Measurements from ENCODE around the gene TP53. TPM values are rescaled to one million over a fixed set of nuclear protein-coding genes. Genes with fewer than 3 reads are reported as not detected.
"Not testable (repeated sequence)": the region's sequence is repeated elsewhere in the genome, so short reads cannot be mapped to it uniquely, and the experiment has no call there.

The TP53 gene
- total RNA-seq, 2 experiments from 2014 or later: 69.2 to 172 TPM

GRCh38 chr17:7626956-7627249 lies 60.4 kb downstream of the TP53 start:
- Histone ChIP-seq H3K36me3 (ENCODE audit: insufficient read depth, low read length) (no peaks in the 10 kb centered on the region), H3K4me1 (ENCODE audit: insufficient read depth, low read length, poor library complexity, severe bottlenecking) (peaks cover 4% of the 10 kb centered on the region), H3K9me2 (ENCODE audit: insufficient read depth, low read length) (no peaks in the 10 kb centered on the region), H3K4me2 (ENCODE audit: low read length) (peak overlapping the region; percentile 74), H3K27ac (ENCODE audit: low read depth, low read length, poor library complexity, severe bottlenecking) (no peak overlapping the region), H3K9me3 (ENCODE audit: low read length) (no peaks in the 10 kb centered on the region), H3K79me2 (ENCODE audit: insufficient read depth, low read depth, low read length) (no peaks in the 10 kb centered on the region), H3K4me3 (ENCODE audit: low read depth, low read length, poor library complexity, severe bottlenecking) (peak overlapping the region; percentile 75), H4K20me1 (ENCODE audit: insufficient read depth, low read length) (no peaks in the 10 kb centered on the region), H2AFZ (ENCODE audit: low read length) (peak overlapping the region; percentile 73; the same call in 1 of the 2 replicates)
- DNase-seq (ENCODE audit: low spot score): no peak
- POLR2A ChIA-PET: interaction anchor here (0.6 to 1.7 kb wide), 3 partner anchors 12 to 58 kb away, joined by 3 to 5 read pairs (median 4); partner anchors contain the start of gene FXR2
- intact Hi-C loops (cut with micrococcal nuclease; ENCODE audit: unreplicated experiment): loop anchor here (2.0 kb wide), 1 partner anchor 60 kb away; the partner anchor contains the start of gene TP53
- CTCF ChIA-PET (ENCODE audit: unreplicated experiment): no interaction called here
- no TSS peak for BruUV-seq (replicated peaks)
- TF ChIP-seq CTCF (conservative IDR thresholded peaks at IDR 0.05; ENCODE audit: low read length) (no peak), EZH2phosphoT487 (IDR thresholded peaks at IDR 0.05; ENCODE audit: borderline replicate concordance, low read depth, low read length) (no peak)

- Histone ChIP-seq H3K9me3 (ENCODE audit: low read length) (no peaks in the 10 kb centered on the region), H2AFZ (ENCODE audit: low read length) (no peak overlapping the region), H3K4me2 (ENCODE audit: low read length) (no peak overlapping the region), H4K20me1 (ENCODE audit: insufficient read depth, low read length) (no peaks in the 10 kb centered on the region), H3K4me1 (ENCODE audit: insufficient read depth, low read length, poor library complexity, severe bottlenecking) (peaks cover 4% of the 10 kb centered on the region), H3K4me3 (ENCODE audit: low read depth, low read length, poor library complexity, severe bottlenecking) (no peak overlapping the region), H3K27ac (ENCODE audit: low read depth, low read length, poor library complexity, severe bottlenecking) (no peak overlapping the region), H3K36me3 (ENCODE audit: insufficient read depth, low read length) (no peaks in the 10 kb centered on the region), H3K79me2 (ENCODE audit: insufficient read depth, low read depth, low read length) (no peaks in the 10 kb centered on the region), H3K9me2 (ENCODE audit: insufficient read depth, low read length) (no peaks in the 10 kb centered on the region)
- BruUV-seq (replicated peaks): TSS peak; percentile 94
- DNase-seq (ENCODE audit: low spot score): no peak
- TF ChIP-seq EZH2phosphoT487 (IDR thresholded peaks at IDR 0.05; ENCODE audit: borderline replicate concordance, low read depth, low read length) (no peak), CTCF (conservative IDR thresholded peaks at IDR 0.05; ENCODE audit: low read length) (no peak)
- POLR2A ChIA-PET: interaction anchor here (0.6 kb wide), 1 partner anchor 13 kb away, joined by 3 read pairs; no protein-coding TSS in a partner anchor
- CTCF ChIA-PET (ENCODE audit: unreplicated experiment): interaction anchor here (0.6 kb wide), 1 partner anchor 317 kb away, joined by 3 read pairs; no protein-coding TSS in a partner anchor
- intact Hi-C loops (cut with micrococcal nuclease; ENCODE audit: unreplicated experiment): loop anchor here (2.0 kb wide), 1 partner anchor 60 kb away; the partner anchor contains the start of gene TP53
These were observed 61.0 kb downstream of the TP53 start for GRCh38 chr17:7626307-7626706.

- H4K20me1 ChIP-seq (ENCODE audit: insufficient read depth, low read length); H3K27ac ChIP-seq (ENCODE audit: low read depth, low read length, poor library complexity, severe bottlenecking); CTCF ChIA-PET (ENCODE audit: unreplicated experiment); POLR2A ChIA-PET; DNase-seq (ENCODE audit: low spot score); H3K4me3 ChIP-seq (ENCODE audit: low read depth, low read length, poor library complexity, severe bottlenecking); H3K36me3 ChIP-seq (ENCODE audit: insufficient read depth, low read length); BruUV-seq (replicated peaks); H3K9me2 ChIP-seq (ENCODE audit: insufficient read depth, low read length); H3K4me2 ChIP-seq (ENCODE audit: low read length); H3K4me1 ChIP-seq (ENCODE audit: insufficient read depth, low read length, poor library complexity, severe bottlenecking); H3K79me2 ChIP-seq (ENCODE audit: insufficient read depth, low read depth, low read length); H3K9me3 ChIP-seq (ENCODE audit: low read length); H2AFZ ChIP-seq (ENCODE audit: low read length): not testable (repeated sequence)
- intact Hi-C loops (cut with micrococcal nuclease; ENCODE audit: unreplicated experiment): loop anchor here (2.0 kb wide), 1 partner anchor 61 kb away; the partner anchor contains the start of gene TP53
These were observed 61.5 kb downstream of the TP53 start for GRCh38 chr17:7625749-7626148.

Measured in OCI-LY7 (cell line).